Esophagus squamous epithelium (tissue), 5 donors: Measurements from ENCODE around the gene PIP5K1B. TPM values are rescaled to one million over a fixed set of nuclear protein-coding genes. Genes with fewer than 3 reads are reported as not detected.

Experiments
- DNase-seq: peaks from one replicate; lab custom pipeline; 2025; lab: John Stamatoyannopoulos, UW
- H3K27ac ChIP-seq, 4 donors: fragments of 200-600 bp; sonication (generic); one replicate each; pipeline ENCODE4 v1.5.1; 2016 to 2019; ENCODE audit warnings: mild to moderate bottlenecking in 1 of 4
- H3K27me3 ChIP-seq, 4 donors: fragments of 200-600 bp; sonication (generic); 1 replicate in 3 of 4; 2 replicates in 1 of 4; pipeline versions ENCODE4 v1.5.1 to v1.6.0; 2017 to 2021; ENCODE audit warnings: antibody characterized with exemption in 1 of 4
- H3K36me3 ChIP-seq, 3 donors: fragments of 200-600 bp; sonication (generic); one replicate each; pipeline ENCODE4 v1.5.1; 2016 to 2019
- H3K4me1 ChIP-seq, 3 donors: fragments of 200-600 bp; sonication (generic); one replicate each; pipeline ENCODE4 v1.5.1; 2017 to 2019
- H3K4me3 ChIP-seq, 4 donors: fragments of 200-600 bp; sonication (generic); 1 replicate in 3 of 4; 2 replicates in 1 of 4; pipeline ENCODE4 v1.5.1; 2016 to 2019; ENCODE audit warnings: mild to moderate bottlenecking in 2 of 4, moderate library complexity in 1 of 4
- H3K9me3 ChIP-seq, 3 donors: fragments of 200-600 bp; sonication (generic); one replicate each; pipeline ENCODE4 v1.5.1; 2016 to 2019
- POLR2A ChIP-seq, 4 donors: fragments of 450-650 bp; IDR thresholded peaks; one replicate each; pipeline ENCODE4 v1.6.1; 2017; ENCODE audit warnings: antibody characterized with exemption in 4 of 4, mild to moderate bottlenecking in 4 of 4, moderate library complexity in 3 of 4
- WGBS, 2 donors: methylation state at CpG; one replicate each; pipeline ENCODE4 v1.1.5; 2018; 5-methylcytosine and 5-hydroxymethylcytosine counted together
- intact Hi-C: fragments of 100-400 bp; cut with DNase I; formaldehyde crosslinking; loops from one replicate; pipeline ENCODE4 v1.15.0; 2022
- small RNA-seq, 4 donors: library from RNA; depleted of rRNA; stranded (forward); fragments of <200 nt; gene quantifications; one replicate each; pipeline ENCODE3, GENCODE V24; 2016
- total RNA-seq, 4 donors: library from RNA; depleted of rRNA; stranded (reverse); fragments of >200 nt; gene quantifications; one replicate each; pipeline ENCODE4 v1.1.0, GENCODE V29; 2016
- TF ChIP-seq, protein P1 (sequence below), 6 experiments: fragments of 450-650 bp in 4 of 6; fragments of 200-600 bp in 2 of 6; sonication (generic) in 2 of 6; IDR thresholded peaks; one replicate each; pipeline ENCODE4 v1.5.1; 2016 to 2019; ENCODE audit warnings: antibody characterized with exemption in 6 of 6, mild to moderate bottlenecking in 4 of 6, moderate library complexity in 4 of 6
- donor health status: DM: yes; HTN: yes; CAD: no.

PIP5K1B gene
- total RNA-seq, 4 donors from 2014 or later: 0.38 to 0.97 (median 0.56) TPM; not detected in 1

DNA sequence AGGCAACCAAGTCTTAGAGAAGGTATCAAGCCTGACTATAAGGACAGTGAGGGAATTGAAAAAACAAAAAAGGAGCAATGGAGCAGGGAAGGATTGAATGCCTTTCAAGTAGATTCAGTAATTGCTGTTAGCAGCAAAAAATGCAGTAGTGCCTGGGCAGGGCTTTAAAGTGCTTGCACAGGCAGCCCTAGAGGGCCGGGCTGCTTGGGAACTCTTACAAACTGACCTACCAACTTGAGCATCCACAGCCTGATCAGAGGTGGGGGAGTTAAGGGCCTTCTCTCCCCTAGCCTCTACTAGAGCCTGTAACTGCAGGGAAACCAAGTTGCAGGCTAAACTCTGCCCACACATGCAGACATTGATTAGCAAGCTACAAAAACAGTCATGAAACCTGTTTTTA is 349.9 kb downstream of the PIP5K1B start:
- 75% methylated on average over 1 of the region's 1 CpG for WGBS, 2 donors
- intact Hi-C loops: loop anchor here (5.0 kb wide), 1 partner anchor 137 kb away; no protein-coding TSS in a partner anchor
- no peak overlapping the region for H3K27ac ChIP-seq

GRCh38 chr9:69056191-69056815 is 351.3 kb downstream of the PIP5K1B start:
- H3K4me3 ChIP-seq: no peak overlapping the region
- DNase-seq: no peak
- peaks cover 0 to 38% (median 0%) of the 10 kb centered on the region in 3 donors for H3K36me3 ChIP-seq
- H3K27me3 ChIP-seq: no peaks in the 10 kb centered on the region
- H3K4me1 ChIP-seq: peaks cover 0 to 10% (median 0%) of the 10 kb centered on the region in 3 donors
- no peak overlapping the region for H3K27ac ChIP-seq
- intact Hi-C loops: no loop called here
- 91 to 95% methylated on average over 4 of the region's 4 CpGs for WGBS, 2 donors
- no peak for TF ChIP-seq POLR2A (IDR thresholded peaks at IDR 0.05)
- TF ChIP-seq, protein P1, sequence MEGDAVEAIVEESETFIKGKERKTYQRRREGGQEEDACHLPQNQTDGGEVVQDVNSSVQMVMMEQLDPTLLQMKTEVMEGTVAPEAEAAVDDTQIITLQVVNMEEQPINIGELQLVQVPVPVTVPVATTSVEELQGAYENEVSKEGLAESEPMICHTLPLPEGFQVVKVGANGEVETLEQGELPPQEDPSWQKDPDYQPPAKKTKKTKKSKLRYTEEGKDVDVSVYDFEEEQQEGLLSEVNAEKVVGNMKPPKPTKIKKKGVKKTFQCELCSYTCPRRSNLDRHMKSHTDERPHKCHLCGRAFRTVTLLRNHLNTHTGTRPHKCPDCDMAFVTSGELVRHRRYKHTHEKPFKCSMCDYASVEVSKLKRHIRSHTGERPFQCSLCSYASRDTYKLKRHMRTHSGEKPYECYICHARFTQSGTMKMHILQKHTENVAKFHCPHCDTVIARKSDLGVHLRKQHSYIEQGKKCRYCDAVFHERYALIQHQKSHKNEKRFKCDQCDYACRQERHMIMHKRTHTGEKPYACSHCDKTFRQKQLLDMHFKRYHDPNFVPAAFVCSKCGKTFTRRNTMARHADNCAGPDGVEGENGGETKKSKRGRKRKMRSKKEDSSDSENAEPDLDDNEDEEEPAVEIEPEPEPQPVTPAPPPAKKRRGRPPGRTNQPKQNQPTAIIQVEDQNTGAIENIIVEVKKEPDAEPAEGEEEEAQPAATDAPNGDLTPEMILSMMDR (IDR thresholded peaks at IDR 0.05): no peak
- H3K9me3 ChIP-seq: no peaks in the 10 kb centered on the region

More for the DNA sequence above, 349.9 kb downstream of the PIP5K1B start:
- Histone ChIP-seq H3K4me3 (no peak overlapping the region), H3K9me3 (no peaks in the 10 kb centered on the region), H3K4me1 (peaks cover 0 to 10% (median 0%) of the 10 kb centered on the region in 3 donors), H3K27me3 (no peaks in the 10 kb centered on the region), H3K36me3 (peaks cover 0 to 34% (median 0%) of the 10 kb centered on the region in 3 donors)
- TF ChIP-seq POLR2A (IDR thresholded peaks at IDR 0.05): no peak
- TF ChIP-seq, protein P1 (IDR thresholded peaks at IDR 0.05): no peak
- DNase-seq: no peak

GRCh38 chr9:69058101-69058500 is 353.1 kb downstream of the PIP5K1B start:
- TF ChIP-seq, protein P1 (IDR thresholded peaks at IDR 0.05): no peak
- Histone ChIP-seq H3K27me3 (no peaks in the 10 kb centered on the region), H3K4me3 (no peak overlapping the region), H3K4me1 (peaks cover 0 to 10% (median 0%) of the 10 kb centered on the region in 3 donors), H3K27ac (no peak overlapping the region), H3K36me3 (peaks cover 0 to 38% (median 0%) of the 10 kb centered on the region in 3 donors), H3K9me3 (no peaks in the 10 kb centered on the region)
- intact Hi-C loops: no loop called here
- 77 to 79% methylated on average over 2 of the region's 2 CpGs for WGBS, 2 donors
- DNase-seq: no peak

Small RNAs within 50 kb of the gene (small RNA-seq; reads per million reads assigned to genes)
- 0 reads per million in 4 donors for gene RNU6-820P

Other genes with a start within 250 kb of the PIP5K1B start
- gene TMEM252, start 164.4 kb upstream of the PIP5K1B start, total RNA-seq: not detected